ENCODE results near the gene SKIC8.

- no peak for TF ChIP-seq POLR2A (IDR thresholded peaks at IDR 0.05)
- TF ChIP-seq CTCF (IDR thresholded peaks at IDR 0.05), result no peak
Observed at GRCh38 chr15:78243058-78243457, 56.4 kb downstream of the SKIC8 start.
